ENCODE measurements around the gene NAPEPLD.

Gene NAPEPLD

DNA sequence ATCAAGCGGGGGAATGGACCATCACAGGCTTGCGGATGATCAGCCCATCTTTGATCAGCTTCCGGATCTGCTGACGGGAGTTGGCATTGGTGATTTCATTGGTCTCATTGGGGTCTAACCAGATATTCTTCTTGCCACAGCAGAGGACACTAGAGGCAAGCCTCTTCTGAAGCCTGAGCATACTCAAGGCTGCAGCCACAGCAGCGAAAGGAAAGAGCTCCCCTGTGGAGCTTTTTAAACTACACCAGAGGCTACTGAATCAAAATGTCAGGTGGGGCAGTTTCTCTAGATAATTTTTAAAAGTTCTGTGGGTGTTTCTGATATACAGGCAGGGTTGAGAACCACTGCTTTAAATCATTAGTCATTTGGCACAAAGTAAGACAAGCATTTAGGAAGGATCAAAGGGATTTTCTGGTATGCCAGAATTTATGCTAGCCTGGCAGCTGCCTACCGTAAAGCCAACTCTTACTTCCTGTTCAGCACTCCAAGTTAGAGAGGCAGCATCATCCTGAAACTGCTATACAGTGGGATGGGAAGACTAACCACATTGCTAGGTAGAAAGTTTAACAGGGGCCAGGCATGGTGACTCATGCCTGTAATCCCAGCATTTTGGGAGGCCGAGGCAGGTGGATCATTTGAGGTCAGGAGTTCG, 7.0 kb downstream of the NAPEPLD start:
- no peaks in the 10 kb centered on the region for H3K79me2 ChIP-seq
- no peaks in the 10 kb centered on the region for H3K27me3 ChIP-seq (ENCODE audit: control insufficient read depth, insufficient read depth, low read length)
- H3K9me3 ChIP-seq (ENCODE audit: control insufficient read depth, low read length), result no peaks in the 10 kb centered on the region
- H3K36me3 ChIP-seq (ENCODE audit: control insufficient read depth, insufficient read depth, low read length), result no peaks in the 10 kb centered on the region
- H3K4me2 ChIP-seq (ENCODE audit: low read length), result no peak overlapping the region
- H3K4me1 ChIP-seq, result peaks cover 4% of the 10 kb centered on the region
- no peak overlapping the region for H2AFZ ChIP-seq
- TF ChIP-seq, protein P1, sequence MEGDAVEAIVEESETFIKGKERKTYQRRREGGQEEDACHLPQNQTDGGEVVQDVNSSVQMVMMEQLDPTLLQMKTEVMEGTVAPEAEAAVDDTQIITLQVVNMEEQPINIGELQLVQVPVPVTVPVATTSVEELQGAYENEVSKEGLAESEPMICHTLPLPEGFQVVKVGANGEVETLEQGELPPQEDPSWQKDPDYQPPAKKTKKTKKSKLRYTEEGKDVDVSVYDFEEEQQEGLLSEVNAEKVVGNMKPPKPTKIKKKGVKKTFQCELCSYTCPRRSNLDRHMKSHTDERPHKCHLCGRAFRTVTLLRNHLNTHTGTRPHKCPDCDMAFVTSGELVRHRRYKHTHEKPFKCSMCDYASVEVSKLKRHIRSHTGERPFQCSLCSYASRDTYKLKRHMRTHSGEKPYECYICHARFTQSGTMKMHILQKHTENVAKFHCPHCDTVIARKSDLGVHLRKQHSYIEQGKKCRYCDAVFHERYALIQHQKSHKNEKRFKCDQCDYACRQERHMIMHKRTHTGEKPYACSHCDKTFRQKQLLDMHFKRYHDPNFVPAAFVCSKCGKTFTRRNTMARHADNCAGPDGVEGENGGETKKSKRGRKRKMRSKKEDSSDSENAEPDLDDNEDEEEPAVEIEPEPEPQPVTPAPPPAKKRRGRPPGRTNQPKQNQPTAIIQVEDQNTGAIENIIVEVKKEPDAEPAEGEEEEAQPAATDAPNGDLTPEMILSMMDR (IDR thresholded peaks at IDR 0.05), result no peak
- H3K4me3 ChIP-seq (ENCODE audit: low read depth, low read length), result no peak overlapping the region
- H3K9ac ChIP-seq, result no peak overlapping the region
- H3K27ac ChIP-seq, result no peak overlapping the region

DNA sequence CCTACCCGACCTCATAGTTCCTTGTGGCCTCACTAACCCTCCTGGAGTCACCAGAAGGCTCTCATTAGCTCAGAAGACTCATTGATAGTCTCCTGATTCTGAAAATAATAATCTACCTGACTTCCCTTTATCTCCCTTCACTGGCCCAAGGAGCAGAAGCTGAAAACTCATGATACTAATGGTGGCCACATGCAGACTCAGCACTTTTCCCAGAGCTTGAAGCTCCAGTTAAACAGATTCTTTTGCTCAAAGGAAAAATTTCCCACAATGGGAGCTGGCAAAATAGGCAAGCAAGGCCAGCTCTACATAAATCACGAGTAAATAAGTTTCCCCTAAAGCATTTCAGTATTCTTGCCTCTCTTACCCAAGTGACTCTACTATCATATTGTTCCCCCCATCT, 8.2 kb downstream of the NAPEPLD start:
- no peaks in the 10 kb centered on the region for H3K27me3 ChIP-seq (ENCODE audit: control insufficient read depth, insufficient read depth, low read length)
- TF ChIP-seq, protein P1 (IDR thresholded peaks at IDR 0.05), result no peak
- H3K9me3 ChIP-seq (ENCODE audit: control insufficient read depth, low read length), result no peaks in the 10 kb centered on the region
- H3K79me2 ChIP-seq, result no peaks in the 10 kb centered on the region
- no peak overlapping the region for H3K4me2 ChIP-seq (ENCODE audit: low read length)
- no peak overlapping the region for H3K4me3 ChIP-seq (ENCODE audit: low read depth, low read length)
- no peak overlapping the region for H3K27ac ChIP-seq
- H3K36me3 ChIP-seq (ENCODE audit: control insufficient read depth, insufficient read depth, low read length), result no peaks in the 10 kb centered on the region
- H3K9ac ChIP-seq, result no peak overlapping the region
- H2AFZ ChIP-seq, result no peak overlapping the region
- no peaks in the 10 kb centered on the region for H3K4me1 ChIP-seq

DNA sequence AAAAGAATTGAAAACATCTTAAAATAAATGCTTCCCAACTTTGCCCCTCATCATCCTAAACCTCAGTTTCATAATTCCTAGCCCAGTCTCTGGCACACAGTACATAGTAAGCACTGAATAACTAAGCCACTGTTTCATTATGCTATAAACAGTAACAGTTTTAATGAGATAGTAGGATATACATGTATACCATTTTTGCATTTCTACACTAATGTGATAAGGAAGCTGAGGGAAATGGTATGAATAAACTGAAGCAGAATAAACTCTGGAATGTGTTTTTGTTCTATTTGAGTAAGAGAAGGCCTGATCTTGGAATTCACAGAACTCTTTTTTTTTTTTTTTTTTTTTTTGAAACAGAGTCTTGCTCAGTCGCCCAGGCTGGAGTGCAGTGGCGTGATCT, 8.8 kb downstream of the NAPEPLD start:
- H3K9ac ChIP-seq, result no peak overlapping the region
- H3K36me3 ChIP-seq (ENCODE audit: control insufficient read depth, insufficient read depth, low read length), result no peaks in the 10 kb centered on the region
- H3K9me3 ChIP-seq (ENCODE audit: control insufficient read depth, low read length), result no peaks in the 10 kb centered on the region
- H3K79me2 ChIP-seq, result no peaks in the 10 kb centered on the region
- no peak overlapping the region for H3K27ac ChIP-seq
- no peak overlapping the region for H3K4me3 ChIP-seq (ENCODE audit: low read depth, low read length)
- no peaks in the 10 kb centered on the region for H3K4me1 ChIP-seq
- TF ChIP-seq, protein P1 (IDR thresholded peaks at IDR 0.05), result no peak
- no peaks in the 10 kb centered on the region for H3K27me3 ChIP-seq (ENCODE audit: control insufficient read depth, insufficient read depth, low read length)
- H2AFZ ChIP-seq, result no peak overlapping the region
- H3K4me2 ChIP-seq (ENCODE audit: low read length), result no peak overlapping the region

DNA sequence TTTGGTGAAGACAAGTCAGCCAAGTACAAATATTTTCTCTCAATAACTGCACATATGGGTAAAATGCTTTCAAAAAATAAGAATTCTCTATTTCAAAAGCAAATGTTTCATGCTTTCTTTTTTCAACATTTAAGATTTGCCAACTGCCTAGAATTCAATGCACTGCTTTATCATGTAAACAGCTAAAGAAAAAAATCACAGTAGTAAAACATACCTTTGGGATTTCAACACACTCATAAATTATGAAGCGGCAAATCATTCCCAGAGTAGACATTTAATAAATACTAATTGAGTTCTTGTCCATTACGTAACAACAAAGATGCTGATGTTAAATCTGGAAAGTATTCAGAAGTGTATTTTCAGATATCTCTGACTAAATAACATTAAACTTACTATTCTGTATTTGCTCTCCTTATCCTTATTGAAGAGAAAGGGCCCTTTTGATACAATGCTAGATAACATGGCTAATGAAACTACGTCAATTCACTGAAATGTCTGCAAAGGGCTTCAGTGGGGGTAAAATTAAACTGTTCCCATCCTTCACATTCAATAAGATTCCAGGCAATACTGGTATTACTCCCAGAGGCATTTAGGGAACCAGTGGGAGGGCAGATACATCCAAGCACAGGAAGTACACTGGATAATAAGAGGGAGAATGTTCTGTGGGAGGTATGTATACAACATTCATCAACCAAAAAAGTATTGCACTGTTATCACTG, 13.9 kb downstream of the NAPEPLD start:
- Histone ChIP-seq H3K4me3 (ENCODE audit: low read depth, low read length) (peak overlapping the region; percentile 9), H3K27me3 (ENCODE audit: control insufficient read depth, insufficient read depth, low read length) (no peaks in the 10 kb centered on the region), H3K79me2 (no peaks in the 10 kb centered on the region), H3K4me1 (peaks cover 10% of the 10 kb centered on the region), H3K9me3 (ENCODE audit: control insufficient read depth, low read length) (no peaks in the 10 kb centered on the region), H3K36me3 (ENCODE audit: control insufficient read depth, insufficient read depth, low read length) (no peaks in the 10 kb centered on the region), H3K27ac (no peak overlapping the region), H2AFZ (no peak overlapping the region), H3K9ac (no peak overlapping the region), H3K4me2 (ENCODE audit: low read length) (peak overlapping the region; percentile 9)
- TF ChIP-seq, protein P1 (IDR thresholded peaks at IDR 0.05), result no peak

Data from parathyroid adenoma (tissue), 2 donors.